Globus pallidus (tissue), 1 donor: ENCODE results near the gene B4GALT5.
"Not testable (repeated sequence)": the region's sequence is repeated elsewhere in the genome, so short reads cannot be mapped to it uniquely, and the experiment has no call there.

Experiments
- DNase-seq: peaks from one replicate; pipeline ENCODE4 v3.0.0-alpha.2; 2015; ENCODE audit warnings: low spot score

Gene B4GALT5

DNA sequence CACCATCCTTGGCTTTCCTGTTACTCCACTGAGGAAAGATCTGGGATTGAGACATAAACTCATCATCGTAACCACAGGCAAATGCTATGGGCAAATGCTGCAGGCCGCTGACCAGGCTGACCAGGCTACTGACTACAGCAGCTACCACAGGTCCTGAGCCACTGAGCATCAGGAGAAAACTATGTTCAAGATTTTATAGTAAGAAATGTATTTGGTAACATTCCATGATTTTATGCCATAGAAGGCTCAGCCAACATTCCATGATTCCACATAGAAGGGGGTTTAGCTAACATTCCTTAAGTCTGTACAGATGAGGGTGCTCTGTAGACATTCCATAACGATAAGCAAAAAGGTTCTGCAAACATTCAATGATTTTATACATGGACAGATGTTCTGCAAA lies 16.1 kb upstream of the B4GALT5 start:
- no peak for DNase-seq

- DNase-seq = no peak
Measured at GRCh38 chr20:49727894-49728885, 14.5 kb upstream of the B4GALT5 start.

- DNase-seq = no peak
Measured at GRCh38 chr20:49727478-49727877, 13.8 kb upstream of the B4GALT5 start.

DNA sequence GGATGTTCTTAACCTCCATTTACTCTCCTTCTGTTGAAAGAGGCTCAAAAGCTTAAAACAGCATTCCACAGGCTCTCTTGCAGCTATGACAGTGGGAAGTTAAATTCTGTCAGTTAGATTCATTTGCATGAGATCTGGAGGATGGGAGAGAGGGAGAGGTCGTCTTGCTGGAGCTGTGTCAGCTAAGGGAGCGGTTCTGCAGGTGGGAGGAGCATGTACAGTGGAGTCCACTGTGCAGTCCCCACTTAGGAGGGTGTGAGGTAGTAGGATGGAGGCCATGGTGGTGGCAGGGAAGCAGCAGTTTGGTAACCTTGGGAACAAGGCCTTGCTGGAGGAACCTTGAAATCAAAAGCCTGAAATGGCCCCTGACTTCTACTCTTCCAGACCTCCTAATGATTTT lies 12.0 kb upstream of the B4GALT5 start:
- DNase-seq = no peak

DNA sequence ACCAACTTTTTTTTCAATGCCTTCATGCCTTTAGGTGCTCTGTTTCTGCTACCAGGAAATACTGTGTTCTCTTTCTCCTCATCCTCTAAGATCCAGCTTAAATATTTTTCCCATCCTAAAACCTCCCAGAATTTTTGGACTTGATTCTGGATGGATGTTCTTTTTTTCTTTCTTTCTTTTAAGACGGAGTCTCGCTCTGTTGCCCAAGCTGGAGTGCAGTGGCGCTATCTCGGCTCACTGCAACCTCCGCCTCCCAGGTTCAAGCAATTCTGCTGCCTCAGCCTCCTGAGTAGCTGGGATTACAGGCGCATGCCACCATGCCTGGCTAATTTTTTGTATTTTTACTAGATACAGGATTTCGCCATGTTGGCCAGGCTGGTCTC lies 11.5 kb upstream of the B4GALT5 start:
- DNase-seq = not testable (repeated sequence)

GRCh38 chr20:49724408-49725223 lies 10.9 kb upstream of the B4GALT5 start:
- no peak for DNase-seq

GRCh38 chr20:49723758-49724157 lies 10.1 kb upstream of the B4GALT5 start:
- DNase-seq = not testable (repeated sequence)

- DNase-seq = not testable (repeated sequence)
Measured at GRCh38 chr20:49721326-49721725, 7.6 kb upstream of the B4GALT5 start.

- no peak for DNase-seq
Measured at GRCh38 chr20:49715466-49715865, 1.8 kb upstream of the B4GALT5 start.

DNA sequence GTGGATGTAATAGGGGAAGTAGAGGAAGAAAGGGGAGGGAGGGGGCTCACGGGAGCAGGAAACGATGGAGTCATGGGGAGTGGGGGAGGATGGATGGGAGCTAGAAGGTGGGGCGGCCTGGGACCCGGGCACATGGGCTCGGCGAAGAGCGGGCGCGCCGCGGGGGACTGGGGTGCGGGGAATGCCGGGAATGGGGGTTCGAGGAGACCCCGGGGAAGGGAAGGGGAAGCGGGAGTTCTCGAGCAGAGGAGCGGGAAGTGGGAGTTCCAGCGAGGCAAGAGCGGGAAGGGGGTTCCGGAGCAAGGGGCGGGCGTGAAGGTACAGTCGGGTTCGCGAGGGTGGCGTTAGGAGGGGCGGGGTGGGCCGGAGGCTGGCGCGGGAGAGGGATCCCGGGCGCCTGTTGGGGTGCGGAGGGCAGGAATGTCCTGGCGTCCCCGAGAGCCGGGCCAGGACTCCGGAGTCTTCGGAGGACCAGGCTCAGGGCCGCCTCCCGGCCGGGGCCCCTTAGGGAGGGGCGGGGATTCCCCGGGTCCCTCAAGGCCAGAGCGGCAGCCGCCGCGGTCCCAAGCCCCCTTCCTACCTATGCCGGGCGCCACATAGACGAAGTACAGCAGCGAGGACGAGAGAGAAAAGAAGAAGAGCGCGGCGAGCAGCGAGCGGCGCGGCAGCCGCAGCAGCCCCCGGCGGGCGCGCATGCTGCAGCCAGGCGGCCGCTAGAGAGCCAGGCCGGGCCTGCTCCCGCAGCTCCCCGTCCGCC lies 504 bp downstream of the B4GALT5 start:
- peak; percentile 42 for DNase-seq

GRCh38 chr20:49712646-49712995 lies 1.1 kb downstream of the B4GALT5 start:
- DNase-seq = no peak

DNA sequence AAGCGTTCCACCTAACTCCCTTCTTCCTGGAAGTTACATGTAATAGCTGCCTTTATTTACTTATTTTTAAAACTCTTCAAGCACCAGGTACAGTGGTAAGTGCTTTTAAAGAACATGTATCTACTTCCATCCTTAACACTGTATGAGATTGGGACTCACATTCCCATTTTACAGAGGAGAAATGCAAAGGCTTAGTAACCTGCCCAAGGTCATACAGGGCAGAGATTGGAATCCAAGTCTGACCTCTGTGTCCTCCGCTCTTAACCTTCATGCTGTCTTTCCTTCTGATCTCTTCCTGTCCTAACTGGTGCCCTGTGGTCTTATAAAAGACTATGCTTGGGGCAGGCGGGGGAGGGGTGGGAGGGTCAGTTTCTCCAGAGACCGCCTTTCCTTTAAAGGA lies 1.6 kb downstream of the B4GALT5 start:
- DNase-seq = no peak

DNA sequence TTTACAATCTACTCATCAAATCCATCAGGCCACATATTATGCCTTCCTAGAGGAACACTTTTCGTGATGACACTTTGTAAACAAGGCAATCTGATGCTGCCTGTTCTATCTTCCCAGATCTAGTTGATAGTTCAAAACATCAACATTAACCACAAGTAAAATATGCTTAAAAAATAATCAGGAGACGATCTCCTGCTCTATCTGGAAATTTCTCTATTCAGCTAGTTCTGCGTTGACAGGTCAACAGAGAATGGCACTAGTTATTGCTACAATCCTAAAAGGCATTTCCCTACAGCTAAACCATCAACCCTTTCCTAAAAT lies 2.1 kb downstream of the B4GALT5 start:
- DNase-seq = no peak

DNA sequence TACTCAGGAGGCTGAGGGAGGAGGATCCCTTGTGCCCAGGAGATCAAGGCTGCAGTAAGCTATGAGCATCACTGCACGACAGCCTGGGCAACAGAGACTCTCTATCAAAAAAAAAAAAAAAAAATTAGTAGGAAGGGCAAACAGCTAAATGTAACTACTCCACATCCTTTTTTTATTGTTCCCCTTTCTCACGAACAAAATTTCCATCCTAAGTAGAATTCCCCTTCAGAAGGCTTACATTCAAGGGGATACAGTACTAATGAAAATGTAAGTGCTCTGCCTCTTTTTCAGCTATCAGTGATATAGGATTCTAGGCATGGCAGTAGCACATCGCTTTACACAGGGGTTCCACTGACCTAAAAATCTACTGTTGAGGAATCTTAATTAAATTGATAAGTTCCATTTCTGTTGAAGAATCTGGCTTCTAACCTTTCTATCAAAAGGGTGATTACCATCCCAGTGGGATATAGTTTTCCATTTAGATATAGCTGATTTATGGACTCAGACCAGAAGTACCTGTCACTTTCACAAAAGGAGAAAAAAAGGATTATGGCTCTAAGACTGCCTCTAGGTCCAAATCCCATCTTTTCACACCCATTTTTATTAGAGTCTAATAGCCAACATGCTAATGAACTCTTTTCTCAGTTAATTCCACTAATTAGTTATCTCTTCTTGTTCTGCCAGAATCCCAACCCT lies 2.6 kb downstream of the B4GALT5 start:
- DNase-seq = no peak

GRCh38 chr20:49707118-49707517 lies 6.6 kb downstream of the B4GALT5 start:
- DNase-seq = no peak

DNA sequence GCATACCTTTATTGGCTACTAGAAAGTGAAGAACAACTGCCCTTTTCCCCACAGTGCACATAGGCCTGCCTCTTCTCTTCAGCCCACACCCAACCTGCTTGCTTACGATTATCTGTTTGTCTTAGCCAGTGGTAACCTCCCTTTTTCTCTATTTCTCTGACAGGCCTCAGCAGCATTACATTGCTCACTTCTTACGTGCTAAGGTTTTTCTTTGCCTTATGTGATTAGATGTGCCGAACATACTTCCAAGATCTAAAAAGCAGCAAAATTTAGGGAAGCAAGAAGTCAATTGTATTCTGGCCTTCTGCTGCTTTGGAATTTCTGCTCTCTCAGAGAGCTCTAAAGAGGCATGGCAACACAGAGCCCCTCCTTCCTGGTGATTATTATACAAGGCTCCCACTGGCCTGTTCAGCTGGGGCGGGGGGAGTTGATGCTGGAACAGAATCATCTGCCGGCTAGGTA lies 7.0 kb downstream of the B4GALT5 start:
- DNase-seq = no peak

- DNase-seq = not testable (repeated sequence)
Measured at GRCh38 chr20:49705893-49706292, 7.8 kb downstream of the B4GALT5 start.

DNA sequence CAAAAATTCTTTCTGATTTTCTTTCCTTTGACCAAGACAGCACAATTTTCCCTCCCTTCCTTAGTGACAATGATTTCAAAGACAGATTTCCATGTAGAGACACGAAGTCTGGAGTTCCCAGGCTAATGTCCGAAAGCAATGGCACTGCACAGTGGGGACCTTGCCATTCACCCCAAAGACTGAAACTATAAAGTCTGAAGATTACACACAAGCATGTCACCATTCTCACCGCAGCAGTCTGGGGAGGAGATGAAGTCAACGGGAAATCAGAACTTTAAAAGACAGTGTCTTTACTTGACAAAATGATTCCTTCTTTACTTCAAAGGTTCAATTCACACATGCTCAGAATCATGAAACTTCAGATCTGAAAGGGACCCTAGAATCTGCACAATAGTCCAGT lies 8.3 kb downstream of the B4GALT5 start:
- DNase-seq = no peak

DNA sequence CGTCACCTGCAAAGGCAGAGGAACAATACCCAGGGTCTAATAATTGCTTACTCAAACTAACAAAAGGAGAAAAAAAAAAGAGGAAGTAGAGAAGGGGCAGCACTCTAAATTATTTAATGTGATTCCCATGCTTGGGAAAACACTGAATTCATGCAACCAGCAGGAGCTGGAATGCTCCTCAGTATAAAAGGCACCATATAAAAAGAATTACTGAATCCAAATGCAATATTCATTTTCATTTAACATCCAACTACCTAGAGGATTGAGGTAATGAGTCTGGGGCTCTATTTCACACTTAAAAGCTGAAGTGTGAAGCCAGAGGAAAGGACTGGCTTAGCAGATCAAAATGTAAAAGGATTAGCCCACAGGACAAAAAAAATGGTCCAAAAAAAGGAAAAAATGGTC lies 8.7 kb downstream of the B4GALT5 start:
- DNase-seq = no peak

DNA sequence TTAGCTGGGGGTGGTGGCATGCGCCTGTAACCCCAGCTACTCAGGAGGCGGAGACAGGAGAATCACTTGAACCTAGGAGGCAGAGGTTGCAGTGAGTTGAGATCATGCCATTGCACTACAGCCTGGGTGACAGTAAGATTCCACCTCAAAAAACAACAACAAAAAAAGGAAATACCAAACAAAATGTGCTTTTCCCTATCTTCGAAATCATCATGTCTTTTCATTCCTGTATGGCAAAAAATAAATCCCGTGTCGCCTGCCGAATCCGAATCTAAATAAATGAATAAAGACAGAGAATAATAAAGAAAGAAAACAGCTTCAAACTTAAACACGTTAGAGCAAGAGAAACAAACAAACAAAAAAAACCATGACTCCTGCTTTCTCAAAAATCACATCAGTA lies 11.8 kb downstream of the B4GALT5 start:
- DNase-seq = no peak

DNA sequence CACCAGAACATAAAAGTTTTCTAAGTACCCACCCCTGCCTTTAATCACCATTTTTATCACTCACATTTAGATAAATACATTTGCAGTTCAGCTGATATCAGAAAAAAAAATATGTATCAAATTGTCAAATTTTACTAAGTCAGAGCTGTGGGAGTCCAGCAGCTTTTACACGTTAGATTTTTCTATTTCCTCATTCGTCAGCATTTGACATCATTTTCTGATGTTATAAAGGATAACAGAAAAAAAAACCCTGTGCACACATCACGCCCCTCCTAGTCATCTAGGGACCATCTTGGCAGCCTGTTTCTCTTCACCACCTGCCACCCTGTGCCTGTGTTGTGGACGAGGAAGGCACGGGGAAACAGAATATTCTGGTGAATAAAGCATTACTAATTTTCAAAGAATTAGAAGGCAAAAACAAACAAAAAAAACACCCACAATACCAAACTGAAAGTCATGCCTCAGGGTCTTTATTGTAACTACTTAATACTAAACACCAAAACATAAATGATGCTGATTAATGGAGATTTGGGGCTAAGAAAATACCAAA lies 12.4 kb downstream of the B4GALT5 start:
- DNase-seq = no peak
